Calu3 (cell line): ENCODE data around the gene HSPA1B. TPM values are rescaled to one million over a fixed set of nuclear protein-coding genes. Genes with fewer than 3 reads are reported as not detected.
A peak's percentile ranks its signal among the peaks of the same experiment; 100 is the strongest.
"Not testable (repeated sequence)": the region's sequence is repeated elsewhere in the genome, so short reads cannot be mapped to it uniquely, and the experiment has no call there.

Experiments
- BruUV-seq: library from RNA; stranded (reverse); fragments of 400-500 nt; replicated peaks from 2 replicates; lab custom pipeline; 2021; lab: Mats Ljungman, UMichigan
- CTCF ChIA-PET: fragments of 300-600 bp; sonication (Branson Sonifier 250); formaldehyde crosslinking; loops from one replicate; lab custom pipeline; 2022; ENCODE audit warnings: antibody characterized with exemption; lab: Charles Lee
- DNase-seq: peaks from one replicate; pipeline ENCODE4 v3.0.0; 2022
- H3K27ac Mint-ChIP-seq: one replicate; pipeline ENCODE4 v1.8.0; 2022; ENCODE audit warnings: mixed read lengths; ENCODE audit not compliant: unreplicated experiment
- H3K27me3 Mint-ChIP-seq: one replicate; pipeline ENCODE4 v1.8.0; 2022; ENCODE audit warnings: mixed read lengths; ENCODE audit not compliant: unreplicated experiment
- H3K36me3 Mint-ChIP-seq: one replicate; pipeline ENCODE4 v1.8.0; 2022; ENCODE audit warnings: mild to moderate bottlenecking, moderate library complexity, mixed read lengths; ENCODE audit not compliant: insufficient read depth, unreplicated experiment
- H3K4me1 Mint-ChIP-seq: one replicate; pipeline ENCODE4 v1.8.0; 2022; ENCODE audit warnings: mild to moderate bottlenecking, low read depth, mixed read lengths; ENCODE audit not compliant: unreplicated experiment
- H3K4me3 Mint-ChIP-seq: one replicate; pipeline ENCODE4 v1.8.0; 2022; ENCODE audit warnings: mild to moderate bottlenecking, low read depth, moderate library complexity, mixed read lengths; ENCODE audit not compliant: unreplicated experiment
- H3K9me3 Mint-ChIP-seq: one replicate; pipeline ENCODE4 v1.8.0; 2022; ENCODE audit warnings: low read depth, mixed read lengths; ENCODE audit not compliant: unreplicated experiment
- intact Hi-C: fragments of 100-400 bp; cut with micrococcal nuclease; formaldehyde crosslinking; loops from one replicate; pipeline ENCODE4 v1.10.0; 2022; ENCODE audit not compliant: unreplicated experiment
- total RNA-seq: library from RNA; stranded (reverse); gene quantifications from 2 replicates; pipeline ENCODE4 v1.2.3, GENCODE V29; 2022
- TF ChIP-seq, protein P1 (sequence below): fragments of 200-600 bp; IDR thresholded peaks from one replicate; pipeline ENCODE4 v1.8.0; 2022; ENCODE audit warnings: antibody characterized with exemption; ENCODE audit not compliant: unreplicated experiment

Gene HSPA1B
- total RNA-seq, 1 experiment from 2014 or later: 705 TPM

DNA sequence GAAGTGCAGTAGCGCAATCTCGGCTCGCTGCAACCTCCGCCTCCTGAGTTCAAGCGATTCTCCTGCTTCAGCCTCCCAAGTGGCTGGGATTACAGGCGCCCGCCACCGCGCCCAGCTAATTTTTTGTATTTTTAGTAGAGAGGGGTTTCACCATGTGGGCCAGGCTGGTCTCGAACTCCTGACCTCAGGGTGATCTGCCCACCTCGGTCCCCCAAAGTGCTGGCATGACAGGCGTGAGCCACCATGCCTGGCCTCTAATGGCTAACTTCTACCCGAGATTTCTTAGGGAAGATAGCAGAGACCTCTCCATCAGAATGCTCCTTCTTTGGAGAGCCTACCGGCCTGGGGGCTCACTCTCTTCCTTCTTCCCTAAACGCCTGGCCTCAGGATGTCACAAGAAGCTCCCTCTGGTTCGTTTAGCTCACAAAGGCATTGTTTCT is 36.6 kb downstream of the HSPA1B start:
- not testable (repeated sequence) for DNase-seq, H3K9me3 Mint-ChIP-seq, H3K27me3 Mint-ChIP-seq, BruUV-seq
- peak overlapping the region; percentile 85 for H3K4me3 Mint-ChIP-seq
- CTCF ChIA-PET: interaction anchor here (0.6 to 0.9 kb wide), 2 partner anchors 94 to 1375 kb away, joined by 3 to 4 read pairs; no protein-coding TSS in a partner anchor
- H3K4me1 Mint-ChIP-seq: peaks cover 19% of the 10 kb centered on the region
- H3K36me3 Mint-ChIP-seq: peaks cover 65% of the 10 kb centered on the region
- intact Hi-C loops: loop anchor here (5.0 kb wide), 1 partner anchor 87 kb away; the partner anchor contains the start of gene VWA7
- peak overlapping the region; percentile 96 for H3K27ac Mint-ChIP-seq
- TF ChIP-seq, protein P1, sequence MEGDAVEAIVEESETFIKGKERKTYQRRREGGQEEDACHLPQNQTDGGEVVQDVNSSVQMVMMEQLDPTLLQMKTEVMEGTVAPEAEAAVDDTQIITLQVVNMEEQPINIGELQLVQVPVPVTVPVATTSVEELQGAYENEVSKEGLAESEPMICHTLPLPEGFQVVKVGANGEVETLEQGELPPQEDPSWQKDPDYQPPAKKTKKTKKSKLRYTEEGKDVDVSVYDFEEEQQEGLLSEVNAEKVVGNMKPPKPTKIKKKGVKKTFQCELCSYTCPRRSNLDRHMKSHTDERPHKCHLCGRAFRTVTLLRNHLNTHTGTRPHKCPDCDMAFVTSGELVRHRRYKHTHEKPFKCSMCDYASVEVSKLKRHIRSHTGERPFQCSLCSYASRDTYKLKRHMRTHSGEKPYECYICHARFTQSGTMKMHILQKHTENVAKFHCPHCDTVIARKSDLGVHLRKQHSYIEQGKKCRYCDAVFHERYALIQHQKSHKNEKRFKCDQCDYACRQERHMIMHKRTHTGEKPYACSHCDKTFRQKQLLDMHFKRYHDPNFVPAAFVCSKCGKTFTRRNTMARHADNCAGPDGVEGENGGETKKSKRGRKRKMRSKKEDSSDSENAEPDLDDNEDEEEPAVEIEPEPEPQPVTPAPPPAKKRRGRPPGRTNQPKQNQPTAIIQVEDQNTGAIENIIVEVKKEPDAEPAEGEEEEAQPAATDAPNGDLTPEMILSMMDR: peak; percentile 26

DNA sequence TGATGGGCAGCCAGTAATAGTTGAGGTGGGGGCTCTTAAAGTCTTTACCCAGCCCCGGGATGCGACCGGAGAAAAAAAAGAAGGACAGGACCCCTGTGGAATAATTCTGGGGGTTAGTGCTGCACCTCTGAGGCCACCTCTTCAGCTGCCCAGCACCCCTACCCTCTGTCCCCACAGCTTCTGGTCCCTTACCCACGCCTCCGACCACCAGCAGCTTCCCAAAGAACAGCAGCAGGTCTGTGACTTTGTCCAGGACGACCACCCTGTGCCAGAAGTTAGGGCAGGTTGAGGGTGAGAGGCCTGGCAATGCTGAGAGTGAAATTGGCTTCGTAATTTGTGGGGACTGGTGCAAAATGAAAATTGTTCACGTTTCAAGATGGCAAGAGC is 37.3 kb downstream of the HSPA1B start:
- CTCF ChIA-PET: no interaction called here
- no TSS peak for BruUV-seq

DNA sequence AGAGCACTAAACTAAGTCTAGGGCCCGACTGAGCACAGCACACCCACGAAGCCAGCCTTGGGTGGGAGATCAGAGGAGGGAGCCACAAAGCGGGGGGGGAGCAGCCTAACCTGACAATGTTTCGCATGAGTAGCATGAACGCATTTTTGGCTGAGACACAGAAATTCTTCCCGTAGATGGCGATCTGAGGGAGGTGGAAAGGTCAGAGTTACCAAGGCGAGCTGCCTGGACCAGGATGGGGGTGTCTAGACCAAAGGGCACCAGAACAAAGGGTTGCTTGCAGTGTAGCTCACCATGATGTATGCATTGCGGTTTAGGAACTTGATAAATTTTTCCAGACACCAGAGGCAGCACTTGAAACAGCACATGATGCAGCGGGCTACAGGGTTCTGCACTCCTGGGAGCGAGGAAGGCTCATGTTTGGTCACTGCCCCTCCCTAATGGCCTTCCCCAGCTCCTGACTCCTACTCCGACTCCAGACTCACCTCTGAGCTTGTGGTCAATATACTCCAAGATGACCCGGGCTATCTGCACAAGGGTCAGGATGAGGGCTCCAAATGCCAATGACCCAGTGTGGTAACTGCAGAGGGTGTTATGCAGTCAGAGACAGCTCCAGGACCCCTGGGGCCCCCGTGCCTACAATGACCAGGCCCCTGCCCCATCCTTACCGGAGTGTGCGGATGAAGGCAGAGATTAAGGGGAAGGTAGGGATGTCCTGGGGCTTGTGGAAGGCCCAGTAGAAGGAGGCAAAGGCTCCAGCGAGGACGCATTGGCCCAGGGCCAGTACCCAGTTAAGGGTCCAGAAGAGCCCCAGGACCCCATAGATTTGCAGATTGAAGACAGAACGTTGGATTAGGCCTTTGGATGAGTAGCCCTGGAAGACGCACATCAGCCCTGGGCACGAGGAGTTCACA is 37.9 kb downstream of the HSPA1B start:
- CTCF ChIA-PET: no interaction called here
- H3K9me3 Mint-ChIP-seq: no peaks in the 10 kb centered on the region
- no peak for DNase-seq
- H3K4me3 Mint-ChIP-seq: no peak overlapping the region
- BruUV-seq: no TSS peak
- no peak overlapping the region for H3K27ac Mint-ChIP-seq
- H3K36me3 Mint-ChIP-seq: peaks cover 64% of the 10 kb centered on the region
- intact Hi-C loops: no loop called here
- peaks cover 9% of the 10 kb centered on the region for H3K27me3 Mint-ChIP-seq
- H3K4me1 Mint-ChIP-seq: peaks cover 19% of the 10 kb centered on the region
- TF ChIP-seq, protein P1: no peak

More for the DNA sequence above, 37.3 kb downstream of the HSPA1B start:
- intact Hi-C loops: loop anchor here (5.0 kb wide), 1 partner anchor 88 kb away; the partner anchor contains the start of gene VWA7
- Mint-ChIP-seq H3K9me3 (no peaks in the 10 kb centered on the region), H3K27me3 (peaks cover 9% of the 10 kb centered on the region), H3K4me3 (no peak overlapping the region), H3K36me3 (peaks cover 65% of the 10 kb centered on the region), H3K4me1 (peaks cover 19% of the 10 kb centered on the region), H3K27ac (no peak overlapping the region)
- TF ChIP-seq, protein P1: no peak
- DNase-seq: no peak

DNA sequence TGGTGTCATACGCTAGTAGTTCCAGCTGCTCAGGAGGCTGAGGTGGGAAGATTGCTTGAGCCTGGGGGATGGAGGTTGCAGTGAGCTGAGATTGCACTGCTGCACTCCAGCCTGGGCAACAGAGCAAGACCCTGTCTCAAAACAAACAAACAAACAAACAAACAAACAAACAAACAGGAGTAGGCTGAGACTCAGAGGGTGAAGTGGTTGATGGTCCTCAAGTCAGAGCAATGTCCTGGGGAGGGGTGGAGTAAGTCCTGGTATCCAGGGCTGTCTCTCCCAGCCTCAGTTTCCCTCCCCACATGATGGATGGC is 41.1 kb downstream of the HSPA1B start:
- H3K4me3 Mint-ChIP-seq, BruUV-seq, intact Hi-C loops, CTCF ChIA-PET, H3K4me1 Mint-ChIP-seq, H3K27me3 Mint-ChIP-seq, H3K27ac Mint-ChIP-seq, DNase-seq, H3K9me3 Mint-ChIP-seq: not testable (repeated sequence)
- peaks cover 55% of the 10 kb centered on the region for H3K36me3 Mint-ChIP-seq

DNA sequence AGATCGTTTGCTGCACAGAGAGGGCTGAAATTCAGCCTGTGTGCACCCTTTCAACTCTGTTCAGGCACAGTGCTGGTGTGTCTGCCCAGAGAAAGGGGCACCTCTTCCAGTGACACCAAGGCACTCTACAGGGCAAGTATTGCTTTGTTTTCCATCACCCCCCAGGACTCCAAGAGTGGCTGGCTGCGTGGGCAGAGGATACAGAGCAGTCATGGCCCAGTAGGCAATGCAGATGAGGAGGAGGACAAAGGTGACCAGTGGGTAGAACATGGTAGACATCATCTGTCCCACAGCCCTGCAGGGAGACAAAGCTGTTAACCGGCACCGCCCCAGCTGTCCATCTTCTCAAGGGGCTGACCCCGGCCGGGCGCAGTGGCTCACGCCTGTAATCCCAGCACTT is 41.8 kb downstream of the HSPA1B start:
- peaks cover 55% of the 10 kb centered on the region for H3K36me3 Mint-ChIP-seq
- H3K4me3 Mint-ChIP-seq: no peak overlapping the region
- BruUV-seq: no TSS peak
- intact Hi-C loops: no loop called here
- no peaks in the 10 kb centered on the region for H3K9me3 Mint-ChIP-seq
- H3K4me1 Mint-ChIP-seq: no peaks in the 10 kb centered on the region
- CTCF ChIA-PET: interaction anchor here (0.6 kb wide), 1 partner anchor 39 kb away, joined by 4 read pairs; no protein-coding TSS in a partner anchor
- no peak overlapping the region for H3K27ac Mint-ChIP-seq
- H3K27me3 Mint-ChIP-seq: no peaks in the 10 kb centered on the region
- DNase-seq: no peak
- TF ChIP-seq, protein P1: no peak
